GM21576 (cell line): ENCODE measurements around the gene RNU7-1.

Experiments used
- ATAC-seq: cut with Tn5 transposase; IDR thresholded peaks from one replicate; pipeline ENCODE4 v1.9.1; 2021; ENCODE audit warnings: mild to moderate bottlenecking, moderate library complexity; ENCODE audit not compliant: unreplicated experiment

Gene RNU7-1

DNA sequence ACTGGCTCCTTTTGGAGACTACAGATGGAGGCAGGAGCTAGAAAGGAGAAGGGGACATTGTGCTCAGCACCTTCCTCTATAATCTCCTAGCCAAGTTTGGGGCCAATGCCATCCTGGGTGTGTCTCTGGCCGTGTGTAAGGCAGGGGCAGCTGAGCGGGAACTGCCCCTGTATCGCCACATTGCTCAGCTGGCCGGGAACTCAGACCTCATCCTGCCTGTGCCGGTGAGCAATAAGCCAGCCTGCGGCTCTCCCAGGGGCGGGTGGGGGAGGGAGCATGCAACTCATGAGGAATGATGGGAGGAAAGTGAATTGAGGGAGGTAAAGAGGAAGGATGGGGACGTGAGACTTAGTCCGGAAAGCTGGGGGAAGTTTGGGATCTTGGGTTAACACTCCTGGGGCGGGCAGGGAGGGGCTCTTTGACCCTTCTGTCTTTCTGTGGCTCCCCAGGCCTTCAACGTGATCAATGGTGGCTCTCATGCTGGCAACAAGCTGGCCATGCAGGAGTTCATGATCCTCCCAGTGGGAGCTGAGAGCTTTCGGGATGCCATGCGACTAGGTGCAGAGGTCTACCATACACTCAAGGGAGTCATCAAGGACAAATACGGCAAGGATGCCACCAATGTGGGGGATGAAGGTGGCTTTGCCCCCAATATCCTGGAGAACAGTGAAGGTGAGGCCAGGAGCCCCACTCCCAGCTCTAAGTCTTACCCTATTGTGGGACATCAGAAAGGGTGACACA lies 26.0 kb upstream of the RNU7-1 start:
- no peak for ATAC-seq

DNA sequence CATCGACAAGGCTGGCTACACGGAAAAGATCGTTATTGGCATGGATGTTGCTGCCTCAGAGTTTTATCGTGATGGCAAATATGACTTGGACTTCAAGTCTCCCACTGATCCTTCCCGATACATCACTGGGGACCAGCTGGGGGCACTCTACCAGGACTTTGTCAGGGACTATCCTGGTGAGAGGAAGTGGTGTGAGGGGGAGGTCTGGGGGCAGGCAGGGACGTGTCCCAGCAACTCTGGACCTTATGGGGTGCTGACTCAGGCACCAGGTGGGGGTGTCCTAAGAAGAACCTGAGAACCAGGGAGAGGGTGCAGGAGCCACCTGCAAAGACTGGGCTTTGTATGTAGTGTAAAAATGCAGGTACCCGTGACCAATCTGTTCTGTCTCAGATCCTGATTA lies 24.0 kb upstream of the RNU7-1 start:
- ATAC-seq, result no peak

GRCh38 chr12:6921539-6921938 lies 22.1 kb upstream of the RNU7-1 start:
- no peak for ATAC-seq

DNA sequence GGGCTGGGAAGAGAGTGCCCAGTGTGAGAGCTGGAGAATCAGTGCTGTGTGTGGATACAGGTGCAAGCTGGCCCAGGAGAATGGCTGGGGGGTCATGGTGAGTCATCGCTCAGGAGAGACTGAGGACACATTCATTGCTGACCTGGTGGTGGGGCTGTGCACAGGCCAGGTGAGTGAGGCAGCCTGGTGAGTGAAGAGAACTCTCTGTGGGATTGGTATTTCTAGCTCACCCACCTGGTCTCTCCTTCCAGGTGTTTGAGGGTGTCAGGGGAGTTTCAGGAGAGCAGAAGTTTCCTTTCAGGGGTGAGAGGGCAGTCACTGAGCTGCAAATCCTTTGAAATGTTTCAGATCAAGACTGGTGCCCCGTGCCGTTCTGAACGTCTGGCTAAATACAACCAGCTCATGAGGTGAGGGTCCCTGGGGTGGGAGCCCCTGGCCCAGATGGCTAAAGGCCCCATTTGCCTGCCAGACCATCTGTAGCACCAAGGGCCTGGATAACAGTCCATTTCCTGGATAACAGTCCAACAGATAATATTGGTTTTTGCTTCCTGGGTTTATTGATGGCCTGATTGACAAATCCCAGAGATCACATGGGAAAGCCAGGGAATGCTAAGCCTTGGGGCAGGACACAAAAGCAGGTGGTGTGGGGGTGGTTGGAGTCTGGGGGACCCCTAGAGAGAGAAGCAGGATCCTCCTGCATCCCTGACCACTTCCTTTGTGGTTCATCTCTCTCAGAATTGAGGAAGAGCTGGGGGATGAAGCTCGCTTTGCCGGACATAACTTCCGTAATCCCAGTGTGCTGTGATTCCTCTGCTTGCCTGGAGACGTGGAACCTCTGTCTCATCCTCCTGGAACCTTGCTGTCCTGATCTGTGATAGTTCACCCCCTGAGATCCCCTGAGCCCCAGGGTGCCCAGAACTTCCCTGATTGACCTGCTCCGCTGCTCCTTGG lies 21.3 kb upstream of the RNU7-1 start:
- peak; percentile 40 for ATAC-seq

DNA sequence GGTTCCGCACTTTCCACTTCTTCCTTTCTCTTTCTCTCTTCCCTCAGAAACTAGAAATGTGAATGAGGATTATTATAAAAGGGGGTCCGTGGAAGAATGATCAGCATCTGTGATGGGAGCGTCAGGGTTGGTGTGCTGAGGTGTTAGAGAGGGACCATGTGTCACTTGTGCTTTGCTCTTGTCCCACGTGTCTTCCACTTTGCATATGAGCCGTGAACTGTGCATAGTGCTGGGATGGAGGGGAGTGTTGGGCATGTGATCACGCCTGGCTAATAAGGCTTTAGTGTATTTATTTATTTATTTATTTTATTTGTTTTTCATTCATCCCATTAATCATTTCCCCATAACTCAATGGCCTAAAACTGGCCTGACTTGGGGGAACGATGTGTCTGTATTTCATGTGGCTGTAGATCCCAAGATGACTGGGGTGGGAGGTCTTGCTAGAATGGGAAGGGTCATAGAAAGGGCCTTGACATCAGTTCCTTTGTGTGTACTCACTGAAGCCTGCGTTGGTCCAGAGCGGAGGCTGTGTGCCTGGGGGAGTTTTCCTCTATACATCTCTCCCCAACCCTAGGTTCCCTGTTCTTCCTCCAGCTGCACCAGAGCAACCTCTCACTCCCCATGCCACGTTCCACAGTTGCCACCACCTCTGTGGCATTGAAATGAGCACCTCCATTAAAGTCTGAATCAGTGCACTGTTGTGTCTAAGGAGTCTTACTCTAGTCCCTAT lies 20.4 kb upstream of the RNU7-1 start:
- ATAC-seq, result no peak

- ATAC-seq, result no peak
These were observed 19.8 kb upstream of the RNU7-1 start for GRCh38 chr12:6923851-6924250.

DNA sequence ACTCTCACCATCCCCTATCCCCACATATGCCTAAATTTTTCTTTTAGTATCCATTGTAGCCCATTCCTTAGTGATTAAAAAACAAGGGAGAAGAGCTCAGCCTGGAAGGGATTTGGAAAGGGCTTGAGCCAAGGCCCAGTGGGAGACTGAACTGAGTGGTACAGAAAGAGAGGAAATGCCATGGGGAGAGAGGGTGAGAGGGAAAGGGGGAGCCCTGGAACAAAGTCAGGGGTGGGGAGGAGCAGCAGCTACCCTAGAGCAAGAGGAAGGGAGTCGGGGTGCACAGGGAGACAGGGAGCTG lies 18.4 kb upstream of the RNU7-1 start:
- no peak for ATAC-seq

DNA sequence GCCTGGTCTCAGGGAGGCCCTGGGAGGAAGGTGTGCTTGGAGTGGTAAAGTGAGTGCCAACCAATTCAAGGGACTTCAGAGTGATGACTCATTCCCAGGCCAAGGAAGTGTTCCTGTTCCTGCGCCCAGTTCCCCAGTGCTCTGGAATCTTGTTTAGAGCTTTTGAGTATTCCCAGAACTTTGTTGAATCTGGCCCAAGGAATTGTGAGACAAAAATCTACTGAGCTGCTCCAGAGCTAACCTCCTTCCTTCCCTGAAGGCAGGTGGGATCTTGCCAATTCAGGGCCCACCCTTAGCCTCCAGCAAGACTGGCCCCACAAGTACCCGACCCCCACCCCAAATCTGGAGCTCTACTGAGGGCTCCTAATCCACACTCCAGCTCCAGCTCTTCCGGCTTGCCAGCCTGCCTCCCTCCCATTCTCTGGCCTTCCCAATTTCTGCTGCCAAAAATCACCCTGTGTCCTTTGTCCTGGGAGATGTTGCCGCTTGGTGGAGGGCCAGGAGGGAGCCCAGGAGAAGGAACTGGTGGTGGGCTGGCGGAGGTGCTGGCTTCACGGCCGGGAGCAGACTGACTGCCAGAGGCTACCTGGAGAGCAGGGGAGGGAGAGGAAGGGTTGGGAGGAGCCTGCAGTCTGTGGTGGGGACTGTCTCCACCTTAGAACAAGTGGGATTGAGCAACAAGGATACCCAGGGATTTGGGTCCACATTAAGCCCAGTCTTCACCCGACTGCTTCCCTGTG lies 17.9 kb upstream of the RNU7-1 start:
- no peak for ATAC-seq

- no peak for ATAC-seq
These were observed 16.1 kb upstream of the RNU7-1 start, which contains the start of gene ATN1 for GRCh38 chr12:6927379-6928021. Gene ATN1, plus strand, starts transcription at chr12:6927959. Its CDS starts 6,043 bp downstream, at chr12:6934002.

GRCh38 chr12:6928022-6928702 lies 15.5 kb upstream of the RNU7-1 start:
- no peak for ATAC-seq

DNA sequence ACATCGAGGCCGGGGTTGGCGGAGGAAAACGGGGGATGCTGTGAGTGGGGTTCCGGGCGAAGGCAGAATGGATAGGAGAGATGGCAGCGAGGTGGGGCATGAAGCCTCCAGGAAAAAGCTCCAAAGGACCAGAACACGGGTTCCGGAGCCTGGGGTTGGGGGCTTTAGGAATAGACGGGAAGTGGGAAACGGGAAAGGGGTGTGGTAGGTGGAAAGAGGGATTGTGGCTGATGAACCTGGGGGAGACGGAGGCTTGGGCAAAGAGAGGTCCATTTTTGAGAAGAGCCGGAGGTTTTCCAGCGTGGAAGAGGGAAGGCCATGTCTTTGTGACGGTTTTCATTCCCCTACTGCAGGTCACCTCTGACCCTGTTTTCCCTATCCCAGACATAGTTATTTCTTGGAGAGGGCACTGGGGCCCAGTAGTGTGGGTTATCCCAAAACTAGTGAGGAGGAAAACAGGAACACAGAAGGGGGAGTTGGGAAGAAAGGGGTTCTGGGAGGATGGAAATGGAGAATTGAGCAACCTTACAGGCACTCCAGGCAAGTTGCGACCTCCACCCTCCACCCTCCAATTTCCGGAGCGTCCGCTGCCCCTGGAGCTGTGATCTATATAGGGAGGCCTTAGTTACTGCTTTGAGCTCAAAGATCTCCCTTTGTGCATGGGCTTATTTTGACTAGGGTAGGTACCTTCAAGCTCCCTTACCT lies 14.8 kb upstream of the RNU7-1 start:
- ATAC-seq, result no peak

- ATAC-seq, result no peak
These were observed 13.9 kb upstream of the RNU7-1 start for GRCh38 chr12:6929466-6930452.

DNA sequence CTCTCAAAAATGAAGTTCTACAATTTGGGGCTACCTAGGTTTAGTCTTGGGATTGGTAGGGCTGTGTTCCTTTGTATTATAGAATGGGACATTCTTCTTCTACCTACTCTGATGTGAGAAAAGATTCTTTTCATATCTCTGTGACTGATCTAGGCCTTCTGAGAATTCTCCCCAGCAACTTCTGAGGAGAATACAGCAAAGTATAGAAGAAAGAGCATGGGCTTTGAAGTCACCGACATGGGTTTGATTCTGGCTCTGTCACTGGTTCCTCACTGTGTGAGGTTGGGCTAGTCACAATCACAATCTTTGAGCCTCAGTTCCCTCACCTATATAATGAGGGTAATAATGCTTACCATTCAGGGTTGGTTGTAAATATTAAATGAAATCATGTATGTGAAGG lies 10.8 kb upstream of the RNU7-1 start:
- no peak for ATAC-seq

DNA sequence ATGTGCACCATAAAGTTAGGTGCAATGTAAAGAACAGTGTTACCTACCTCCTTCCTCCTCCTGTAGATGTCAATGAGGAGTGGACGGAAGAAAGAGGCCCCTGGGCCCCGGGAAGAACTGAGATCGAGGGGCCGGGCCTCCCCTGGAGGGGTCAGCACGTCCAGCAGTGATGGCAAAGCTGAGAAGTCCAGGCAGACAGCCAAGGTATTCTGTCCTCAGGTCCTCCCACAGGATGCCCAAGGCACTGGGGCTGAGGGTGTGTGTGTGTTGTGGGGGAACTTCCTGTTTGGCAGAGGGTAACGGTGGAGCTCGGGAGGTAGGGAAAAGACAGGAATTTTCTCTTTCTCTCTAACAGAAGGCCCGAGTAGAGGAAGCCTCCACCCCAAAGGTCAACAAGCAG lies 9.5 kb upstream of the RNU7-1 start:
- no peak for ATAC-seq

GRCh38 chr12:6935371-6936193 lies 8.0 kb upstream of the RNU7-1 start:
- no peak for ATAC-seq

DNA sequence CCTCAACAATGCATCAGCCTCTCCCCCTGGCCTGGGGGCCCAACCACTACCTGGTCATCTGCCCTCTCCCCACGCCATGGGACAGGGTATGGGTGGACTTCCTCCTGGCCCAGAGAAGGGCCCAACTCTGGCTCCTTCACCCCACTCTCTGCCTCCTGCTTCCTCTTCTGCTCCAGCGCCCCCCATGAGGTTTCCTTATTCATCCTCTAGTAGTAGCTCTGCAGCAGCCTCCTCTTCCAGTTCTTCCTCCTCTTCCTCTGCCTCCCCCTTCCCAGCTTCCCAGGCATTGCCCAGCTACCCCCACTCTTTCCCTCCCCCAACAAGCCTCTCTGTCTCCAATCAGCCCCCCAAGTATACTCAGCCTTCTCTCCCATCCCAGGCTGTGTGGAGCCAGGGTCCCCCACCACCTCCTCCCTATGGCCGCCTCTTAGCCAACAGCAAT lies 7.4 kb upstream of the RNU7-1 start:
- no peak for ATAC-seq
